ENCODE data around the gene PAPSS1.
A peak's percentile ranks its signal among the peaks of the same experiment; 100 is the strongest.
"Not testable (repeated sequence)": the region's sequence is repeated elsewhere in the genome, so short reads cannot be mapped to it uniquely, and the experiment has no call there.

The PAPSS1 gene

DNA sequence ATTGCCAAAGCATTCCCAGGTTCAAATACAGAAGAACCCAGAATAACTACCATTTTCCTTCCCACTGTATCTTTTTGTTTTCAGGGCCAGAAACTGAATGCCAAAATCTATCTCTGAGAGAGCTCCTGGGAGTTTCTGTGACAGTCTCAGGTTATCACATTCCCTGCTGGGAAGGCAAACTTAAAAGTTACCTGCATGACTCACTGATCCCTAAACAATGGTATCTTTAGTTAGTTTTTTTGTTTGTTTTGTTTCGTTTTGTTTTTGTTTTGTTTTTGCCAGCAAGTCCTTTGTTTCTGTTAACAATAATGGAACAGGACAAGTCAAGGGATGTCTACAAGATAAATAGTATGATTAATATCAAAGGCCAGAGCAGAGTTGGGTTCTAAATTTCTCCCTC, 34.3 kb downstream of the PAPSS1 start:
- DNase-seq = no peak

DNA sequence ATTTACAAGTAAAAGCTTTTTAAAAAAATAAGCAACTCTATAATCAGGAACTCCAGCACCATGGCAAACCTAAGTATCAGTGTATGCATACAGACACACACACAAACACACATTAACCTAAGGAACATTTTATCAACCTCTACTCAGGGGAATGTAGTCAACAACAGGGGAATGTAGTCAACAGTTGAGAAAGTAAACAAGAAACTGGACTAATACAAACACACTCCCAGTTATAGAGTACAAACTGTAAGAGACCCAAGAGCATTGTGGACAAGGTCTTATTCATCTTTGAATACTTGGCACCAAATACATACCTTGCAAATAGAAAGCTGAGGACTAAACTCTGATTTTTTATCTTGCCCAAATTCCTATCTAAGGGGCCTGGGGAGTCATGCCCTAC, 36.2 kb downstream of the PAPSS1 start:
- DNase-seq = no peak

DNA sequence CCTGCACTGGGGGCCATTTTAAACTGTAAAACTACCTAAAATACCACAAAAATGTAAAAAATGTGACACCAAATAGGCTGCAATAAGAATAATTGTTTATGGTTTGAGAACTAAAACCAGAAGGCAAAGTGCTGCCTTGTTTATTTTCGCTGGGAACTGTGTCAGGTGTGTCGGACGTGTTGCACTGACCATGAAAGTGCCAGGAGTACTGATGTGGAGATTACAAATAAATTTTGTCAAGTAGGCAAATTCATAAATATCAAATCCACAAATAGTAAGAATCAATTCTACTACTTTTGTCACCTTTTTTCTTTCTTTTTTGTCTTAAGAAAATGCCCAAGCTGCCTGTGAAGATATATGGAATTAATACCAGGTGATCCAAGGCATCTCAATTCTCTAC, 37.7 kb downstream of the PAPSS1 start:
- DNase-seq = no peak

DNA sequence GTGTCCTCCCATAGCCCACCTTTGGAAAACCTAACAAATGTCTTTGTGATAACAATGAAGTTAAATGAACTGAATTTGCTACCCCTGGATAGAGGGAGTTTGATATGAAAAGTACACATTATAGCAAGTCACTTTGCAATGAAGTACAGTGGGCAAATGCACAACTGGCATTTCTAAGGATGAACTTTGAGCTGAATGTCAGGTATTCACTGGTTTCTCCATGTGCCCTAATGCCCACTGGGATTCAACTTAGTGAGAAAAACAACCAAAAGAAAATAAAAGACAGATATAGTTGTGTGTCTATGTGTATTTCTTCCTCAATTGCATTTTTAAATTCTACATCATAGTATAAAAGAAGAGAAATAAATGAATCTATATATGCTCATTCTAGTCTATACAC, 51.0 kb downstream of the PAPSS1 start:
- DNase-seq = no peak

DNA sequence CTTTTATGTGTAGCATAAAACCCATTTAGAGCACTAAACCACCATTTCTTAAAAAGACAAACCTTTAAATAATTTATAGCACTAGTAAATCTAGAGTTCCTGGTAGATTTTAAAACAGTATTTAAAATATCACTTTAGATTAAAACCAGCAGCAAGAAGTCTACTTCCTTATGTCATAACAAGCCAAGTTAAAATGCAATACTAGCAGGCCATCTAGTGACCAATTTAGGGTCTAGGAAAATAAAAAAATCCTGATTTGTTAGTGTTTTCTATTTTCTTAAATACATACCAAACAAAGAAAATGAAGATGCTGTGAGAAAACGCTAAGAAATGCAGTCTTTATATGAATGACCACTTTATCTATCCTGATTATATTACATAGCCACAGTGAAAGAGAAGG, 53.9 kb downstream of the PAPSS1 start:
- no peak for DNase-seq

DNA sequence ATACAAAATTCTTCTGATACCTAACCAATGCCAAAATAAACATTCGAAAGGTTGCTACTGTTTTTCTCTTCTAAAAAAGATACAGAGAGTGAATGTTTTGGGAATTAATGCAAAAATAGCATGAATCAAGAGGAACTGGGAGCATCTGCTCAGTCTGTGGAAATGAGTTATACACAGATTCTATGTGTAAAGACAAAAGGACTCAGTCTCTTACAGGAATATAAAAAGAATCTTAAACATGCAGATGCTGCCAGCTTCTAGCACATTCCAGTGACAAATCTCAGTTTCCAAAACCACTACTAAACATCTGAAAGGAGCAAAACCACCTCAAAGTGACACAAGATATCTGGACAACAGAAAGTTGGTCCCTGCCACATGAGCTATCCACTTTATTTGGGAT, 55.0 kb downstream of the PAPSS1 start:
- DNase-seq = no peak

DNA sequence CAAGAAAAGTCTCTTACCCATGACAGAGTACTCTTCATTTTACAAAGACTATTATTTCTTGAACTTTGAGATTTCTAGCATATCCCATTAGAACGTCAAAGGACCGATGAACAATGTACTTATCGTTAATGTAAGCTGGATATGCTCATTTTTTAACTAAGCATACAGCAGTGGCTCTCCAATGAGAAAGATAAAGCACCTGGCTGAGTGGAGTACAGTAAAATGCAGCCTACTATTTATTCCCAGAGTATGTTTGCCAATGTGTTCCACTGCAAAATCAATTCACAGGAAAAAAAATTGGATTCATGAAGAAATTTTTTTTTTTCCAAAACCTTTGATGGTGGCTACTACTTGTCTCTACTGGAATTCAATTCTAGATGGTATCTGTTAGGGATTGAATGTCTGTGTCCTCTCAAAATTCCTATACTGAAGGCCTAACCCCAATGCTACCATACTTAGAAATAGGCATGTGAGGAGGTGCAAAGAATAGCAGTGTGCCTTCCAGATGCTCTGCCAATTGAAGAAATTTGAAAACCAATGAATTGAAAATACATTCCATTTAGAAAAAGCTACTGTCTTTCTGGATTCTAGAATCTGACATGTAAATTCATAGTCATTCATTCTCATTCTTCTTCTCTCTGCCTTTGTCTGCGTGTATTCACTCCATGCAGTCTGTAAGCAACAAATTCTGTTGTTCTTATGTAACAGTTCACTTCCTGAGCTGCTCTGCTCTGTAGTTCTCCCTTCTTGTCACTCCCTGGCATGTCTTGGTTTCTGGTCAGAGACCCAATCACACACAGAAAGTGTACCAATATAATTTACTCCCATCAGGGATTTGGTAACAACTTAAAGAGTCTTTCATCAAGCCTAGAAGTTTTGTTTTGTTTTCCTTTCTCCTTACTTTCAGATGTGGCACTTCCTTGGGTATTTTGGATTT, 61.4 kb downstream of the PAPSS1 start:
- peak; percentile 15 to 33 for DNase-seq

DNA sequence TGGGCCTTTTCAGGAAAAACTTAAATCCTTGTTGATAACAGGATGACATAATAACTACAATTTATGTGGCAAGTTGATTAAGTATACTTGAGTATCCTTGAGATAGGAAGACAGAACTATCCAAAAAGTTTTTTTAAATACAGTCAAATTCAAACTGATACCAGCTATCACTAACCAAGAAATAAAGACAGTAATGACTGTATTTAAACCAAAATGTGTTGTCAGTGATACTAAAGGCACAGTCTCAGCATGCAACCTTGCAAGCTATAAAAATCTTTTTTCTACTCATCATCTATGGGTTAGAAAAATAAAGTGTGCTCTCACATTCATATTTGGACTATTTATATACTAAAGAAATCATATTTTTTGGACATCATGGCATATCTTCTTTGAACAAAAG, 64.7 kb downstream of the PAPSS1 start:
- no peak for DNase-seq

DNA sequence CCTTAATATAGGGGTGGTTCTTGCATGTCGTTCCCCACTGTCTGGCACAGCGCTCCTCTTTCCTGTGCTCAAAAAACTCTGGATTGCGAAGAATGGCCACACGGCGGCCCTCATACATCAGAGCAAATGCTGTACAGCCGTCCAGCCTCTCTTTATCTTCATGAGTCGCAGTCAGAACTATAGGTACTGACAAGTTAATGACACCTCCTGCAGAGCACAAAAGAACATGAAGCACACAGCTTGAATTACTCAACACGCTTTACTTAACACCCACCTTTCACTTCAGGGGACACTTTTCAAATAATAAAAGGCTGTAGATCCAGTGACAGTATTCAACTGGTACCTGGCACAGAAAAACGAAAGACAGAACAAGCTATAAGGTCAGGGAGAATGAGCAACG, 65.3 kb downstream of the PAPSS1 start:
- DNase-seq = no peak

DNA sequence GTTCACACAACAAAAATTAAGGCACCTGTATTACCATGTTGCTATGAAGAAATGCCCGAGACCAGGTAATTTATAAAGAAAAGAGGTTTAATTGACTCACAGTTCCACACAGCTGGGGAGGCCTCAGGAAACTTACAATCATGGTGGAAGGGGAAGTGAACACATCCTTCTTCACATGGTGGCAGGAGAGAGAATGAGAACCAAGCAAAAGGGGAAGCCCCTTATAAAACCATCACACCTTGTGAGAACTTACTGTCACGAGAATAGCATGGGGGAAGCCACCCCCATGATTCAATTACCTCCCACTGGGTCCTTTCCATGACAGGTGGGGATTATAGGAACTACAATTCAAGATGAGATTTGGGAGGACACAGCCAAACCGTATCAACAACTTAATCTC, 68.6 kb downstream of the PAPSS1 start:
- not testable (repeated sequence) for DNase-seq

DNA sequence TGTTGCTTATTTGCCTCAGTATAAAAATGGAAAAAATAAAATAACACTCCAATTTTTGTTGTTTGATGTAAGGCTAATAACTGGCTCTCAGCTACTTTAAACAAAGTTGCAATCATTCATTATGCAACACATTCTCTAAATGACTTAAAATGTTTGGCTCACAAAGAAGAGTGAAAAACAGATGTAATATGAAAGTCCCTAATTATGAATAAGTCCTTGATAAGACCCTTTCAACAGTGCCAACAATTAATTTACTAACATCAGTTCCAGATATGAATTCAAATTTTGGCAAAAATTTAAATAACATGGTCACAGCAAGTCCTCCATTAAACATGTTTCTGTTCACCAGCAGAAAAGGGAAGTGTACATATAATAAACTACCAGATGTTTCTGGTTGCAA, 69.8 kb downstream of the PAPSS1 start:
- DNase-seq = no peak

DNA sequence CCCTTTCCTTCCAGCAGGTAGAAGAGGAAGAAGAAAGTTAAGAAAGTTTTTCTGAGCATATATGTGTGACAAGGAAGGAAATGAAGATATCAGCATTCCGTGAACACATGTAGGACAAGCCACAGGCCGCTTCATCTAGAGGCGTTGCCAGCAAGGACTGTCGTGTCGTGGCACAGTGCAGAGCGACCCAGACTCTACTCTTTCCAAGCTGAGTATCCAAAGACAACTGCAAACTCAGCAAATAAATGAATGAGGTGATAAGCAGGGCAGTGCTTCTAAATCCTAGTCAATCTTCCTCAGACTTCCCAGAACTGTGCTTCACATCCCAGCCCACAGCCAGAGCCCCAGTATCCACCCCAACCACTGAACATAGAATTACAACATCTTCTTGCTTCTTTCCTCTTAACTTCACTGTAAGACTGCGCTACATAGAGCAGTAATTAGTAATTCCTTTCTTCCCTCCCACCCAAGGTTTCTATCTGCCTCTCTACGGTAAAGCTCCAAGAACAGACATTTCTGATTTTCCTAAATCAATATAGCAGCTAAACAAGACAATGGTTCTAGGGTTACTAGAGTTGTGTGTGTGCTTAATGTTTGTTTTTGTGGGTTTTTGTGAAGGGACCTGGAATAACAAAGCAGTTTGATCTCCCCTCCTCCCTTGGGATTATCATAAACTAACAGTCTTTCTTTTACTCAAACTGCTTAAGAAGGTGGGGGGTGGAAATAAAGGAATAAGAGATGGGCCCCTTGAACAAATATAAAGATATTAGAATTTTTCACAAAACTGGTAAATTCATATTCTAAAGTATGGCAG, 71.6 kb downstream of the PAPSS1 start:
- no peak for DNase-seq

DNA sequence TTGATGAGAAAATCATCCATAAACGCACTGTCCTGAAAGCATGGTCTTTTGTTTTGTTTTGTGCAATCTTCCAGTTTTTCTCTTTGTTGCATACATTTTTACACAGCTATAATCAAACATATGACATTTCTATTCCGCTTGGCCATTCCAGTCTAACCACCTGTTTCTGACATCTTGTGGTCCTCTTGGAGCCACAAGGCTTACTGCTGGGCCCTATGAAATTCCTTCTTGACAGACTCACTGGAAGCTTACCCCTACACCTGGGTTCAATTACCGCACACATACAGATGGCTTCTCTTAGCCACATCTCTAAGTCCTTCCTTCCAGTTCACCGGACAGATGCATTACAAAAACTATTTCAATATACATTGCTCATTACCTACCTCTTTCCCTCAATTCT, 72.4 kb downstream of the PAPSS1 start:
- DNase-seq = no peak

DNA sequence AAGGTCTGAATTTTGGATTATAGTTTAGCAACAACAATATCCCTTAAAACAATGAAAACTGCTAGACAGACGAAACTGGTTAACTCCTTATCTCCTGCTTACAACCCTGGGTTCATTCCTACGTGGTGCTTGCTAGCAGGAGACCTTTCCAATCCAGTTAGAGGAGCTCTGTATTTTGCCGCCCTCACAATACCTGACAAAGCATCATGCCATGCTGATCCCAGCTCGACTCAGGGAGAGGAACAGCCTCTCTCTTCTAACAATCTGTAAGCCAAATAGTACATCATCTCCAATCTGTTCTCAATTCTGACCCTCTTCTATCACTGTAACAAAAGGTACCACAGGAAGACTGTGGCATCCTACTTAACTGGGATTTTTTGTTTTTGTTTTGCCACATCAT, 74.4 kb downstream of the PAPSS1 start:
- DNase-seq = no peak

DNA sequence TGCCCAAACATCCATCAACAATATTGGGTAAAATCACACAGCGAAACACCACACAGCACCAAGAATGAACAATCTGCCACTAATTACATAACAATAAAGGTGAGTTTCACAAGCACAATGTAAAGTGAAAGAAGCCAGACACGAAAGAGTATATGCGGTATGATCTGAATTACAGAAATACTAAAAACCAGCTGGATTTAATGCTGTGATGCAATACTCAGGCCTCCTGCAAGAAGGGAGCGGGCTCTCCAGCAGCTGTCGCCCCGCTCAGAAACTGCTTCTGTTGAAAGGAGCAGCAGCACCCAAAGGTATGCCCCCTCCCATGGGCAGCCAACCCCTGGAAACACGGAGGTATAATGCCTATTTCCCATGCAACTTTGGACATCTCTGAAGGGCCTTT, 77.0 kb downstream of the PAPSS1 start:
- no peak for DNase-seq

DNA sequence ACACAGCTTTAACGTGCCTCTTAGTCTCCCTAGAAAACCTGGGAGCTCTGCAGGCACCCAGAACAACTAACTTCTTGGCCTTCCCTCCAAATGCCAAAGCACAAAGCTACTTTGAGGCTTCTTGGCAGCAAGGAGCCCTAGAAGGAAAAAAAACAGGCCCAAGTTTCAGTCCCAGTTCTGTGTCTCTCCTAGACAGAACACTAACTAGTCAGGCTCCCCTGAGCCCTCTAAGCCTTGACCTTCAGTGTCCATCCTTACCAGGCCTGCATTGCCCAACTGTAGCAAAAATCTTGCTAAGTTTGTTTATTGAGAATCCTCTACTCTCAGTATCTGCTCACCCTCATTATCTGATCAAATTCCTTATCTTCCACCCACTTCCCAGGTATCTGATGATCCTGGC, 79.2 kb downstream of the PAPSS1 start:
- DNase-seq = no peak

DNA sequence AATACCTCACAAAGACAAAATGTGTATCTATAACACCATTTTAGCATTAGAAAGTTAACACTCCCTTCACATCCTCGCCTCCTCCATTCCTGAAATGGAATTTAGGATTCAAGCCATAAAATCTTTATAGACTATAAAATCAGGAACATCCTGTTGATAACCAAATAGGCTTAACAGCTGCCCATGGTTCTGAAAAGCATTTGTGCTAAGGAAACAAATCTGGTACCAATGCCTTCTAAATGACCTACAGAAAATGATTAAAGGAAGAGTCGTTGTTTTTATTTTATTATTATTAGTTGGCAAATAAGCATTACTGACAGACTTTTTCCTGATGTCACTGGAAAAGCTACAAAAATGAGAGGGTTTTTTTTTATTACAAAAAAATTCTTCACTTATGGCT, 79.8 kb downstream of the PAPSS1 start:
- DNase-seq = no peak

DNA sequence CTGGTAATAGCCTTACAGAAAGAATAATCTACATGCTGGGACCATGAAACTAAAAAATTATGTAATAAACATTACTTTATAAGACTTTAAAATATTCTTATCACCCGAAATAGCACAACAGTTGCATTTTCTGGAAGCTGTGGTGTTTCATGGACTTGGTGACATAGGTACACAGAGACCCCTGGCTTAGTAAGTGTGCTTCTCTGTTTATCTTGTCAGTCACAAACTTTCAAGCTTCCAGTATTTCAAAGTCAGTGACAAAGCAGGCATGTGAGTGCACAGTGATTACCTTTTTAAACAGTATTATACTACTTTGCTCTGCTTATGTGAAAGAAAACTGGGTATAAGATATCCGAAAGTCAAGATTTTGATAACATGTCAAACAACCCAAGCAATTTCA, 84.3 kb downstream of the PAPSS1 start:
- no peak for DNase-seq

DNA sequence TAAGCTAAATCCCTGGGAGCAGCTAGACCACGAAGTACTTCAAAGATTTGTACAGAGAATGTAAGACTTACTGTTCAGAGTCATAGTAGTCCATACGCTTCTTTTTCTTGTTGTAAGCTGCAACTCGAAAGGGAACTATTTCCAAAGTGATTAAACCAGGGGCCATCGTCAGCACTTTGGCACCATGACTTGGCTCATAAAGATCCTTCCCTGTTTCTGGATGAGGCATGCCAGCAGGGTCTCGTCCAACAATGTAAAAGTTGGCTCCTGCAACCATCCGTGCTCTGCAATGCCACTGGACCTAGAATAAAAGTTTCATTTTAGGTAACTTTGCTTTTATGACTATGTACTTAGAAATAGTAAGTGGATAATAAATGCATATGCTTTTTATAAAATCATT, 88.5 kb downstream of the PAPSS1 start:
- no peak for DNase-seq

DNA sequence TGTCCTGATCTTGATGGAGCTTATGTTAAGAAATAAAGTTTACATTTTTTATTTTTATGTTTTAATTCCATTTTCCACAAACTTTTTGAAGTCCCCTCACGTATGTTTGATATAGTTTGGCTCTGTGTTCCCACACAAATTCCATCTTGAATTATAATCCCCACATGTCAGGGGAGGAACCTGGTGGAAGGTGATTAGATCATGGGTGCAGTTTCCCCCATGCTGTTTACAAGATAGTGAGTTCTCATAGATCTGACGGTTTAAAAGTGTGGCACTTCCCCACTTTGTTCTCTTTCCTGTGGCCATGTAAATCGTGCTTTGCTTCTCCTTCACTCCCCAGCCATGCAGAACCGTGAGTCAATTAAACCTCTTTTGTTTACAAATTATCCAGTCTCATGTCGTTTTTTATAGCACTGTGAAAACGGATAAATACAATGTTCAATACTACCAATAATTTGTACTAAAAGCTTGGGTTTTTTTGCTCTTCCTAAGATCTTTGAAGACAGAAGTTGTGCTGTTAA, 89.8 kb downstream of the PAPSS1 start:
- no peak for DNase-seq

DNA sequence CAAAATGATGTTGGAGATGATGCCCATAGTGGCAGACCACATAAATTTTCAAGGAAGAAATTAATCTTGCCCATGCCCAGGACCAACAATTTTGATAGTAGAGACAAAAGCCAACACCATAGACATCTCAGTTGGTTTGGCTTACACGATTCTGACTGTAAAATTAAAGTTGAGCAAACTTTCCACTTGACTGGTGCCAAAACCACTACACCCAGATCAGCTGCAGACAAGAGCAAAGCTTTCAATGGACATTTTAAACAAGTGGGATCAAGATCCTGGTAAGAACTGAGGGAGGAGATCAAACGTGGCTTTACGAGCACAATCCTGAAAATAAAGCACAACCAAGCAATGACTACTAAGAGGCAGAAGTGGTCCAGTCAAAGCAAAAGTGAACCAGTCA, 90.7 kb downstream of the PAPSS1 start:
- no peak for DNase-seq

DNA sequence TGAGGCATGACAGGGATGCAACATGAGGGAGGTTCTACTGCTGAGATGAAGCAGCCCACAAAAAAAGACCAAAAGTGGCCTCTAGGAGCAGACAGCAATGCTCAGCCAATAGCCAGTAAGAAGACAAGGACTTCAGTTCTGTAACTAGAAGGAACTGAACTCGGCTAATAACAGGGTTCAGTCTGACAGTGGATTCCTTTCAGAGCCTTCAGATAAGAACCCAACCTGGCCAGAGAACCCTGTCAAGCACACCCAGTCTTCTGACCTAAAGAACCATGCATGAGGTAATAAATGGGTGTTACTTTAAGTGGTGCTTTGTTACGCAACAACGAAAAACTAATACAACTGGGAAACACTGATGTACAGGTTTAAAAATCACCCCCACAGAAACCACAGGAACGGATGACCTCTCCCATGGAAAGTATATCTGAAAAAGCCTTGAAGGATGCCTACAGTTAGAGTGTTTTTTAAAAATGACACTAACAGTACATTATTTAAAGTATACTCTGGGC, 94.6 kb downstream of the PAPSS1 start:
- no peak for DNase-seq

DNA sequence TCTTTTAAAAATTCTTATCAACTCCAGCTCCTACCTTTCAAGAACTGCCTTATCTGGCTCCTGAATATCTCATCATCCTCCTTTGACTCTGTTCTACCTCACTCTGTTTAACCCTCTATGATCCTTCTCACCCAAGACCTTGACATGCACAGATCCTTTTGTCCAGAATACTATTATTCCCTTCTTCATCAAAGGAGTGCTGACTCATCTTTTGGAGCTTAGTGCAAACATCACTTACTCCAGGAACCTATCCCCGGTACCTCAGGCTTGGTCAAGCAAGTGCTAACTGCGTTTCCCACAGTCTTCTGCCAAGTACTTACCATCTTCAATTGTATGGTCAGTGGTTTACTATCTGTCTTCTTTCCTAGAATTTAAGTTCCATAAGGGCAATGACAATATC, 96.0 kb downstream of the PAPSS1 start:
- no peak for DNase-seq

DNA sequence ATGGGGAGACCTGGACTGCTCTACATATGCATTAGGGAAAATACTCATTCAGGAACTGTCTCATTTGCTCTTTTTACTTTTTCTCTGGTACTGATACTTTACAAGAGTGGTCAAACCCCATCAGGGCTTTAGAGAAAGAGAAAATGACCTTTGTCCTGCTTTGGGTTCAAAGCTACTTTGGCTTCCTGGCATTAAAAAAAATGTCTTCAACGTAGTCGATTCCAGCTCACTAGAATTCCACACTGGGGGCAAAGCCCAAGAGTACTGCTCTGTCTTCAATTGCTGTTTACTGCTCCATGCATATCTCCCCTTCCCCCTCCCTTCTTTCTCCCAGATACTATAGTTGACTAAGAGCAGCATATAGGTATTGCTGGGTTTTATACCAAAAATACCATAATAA, 98.0 kb downstream of the PAPSS1 start:
- no peak for DNase-seq
